HepG2 (cell line): ENCODE results near the gene NELFB. TPM values are rescaled to one million over a fixed set of nuclear protein-coding genes. Genes with fewer than 3 reads are reported as not detected.
A peak's percentile ranks its signal among the peaks of the same experiment; 100 is the strongest.

ENCODE experiments used
- ARID5B ChIP-seq: IDR thresholded peaks from 2 replicates; pipeline ENCODE4 v1.4.0; 2020; ENCODE audit warnings: mild to moderate bottlenecking, missing genetic modification reagents
- ATF6 ChIP-seq: sonication (generic); formaldehyde crosslinking; conservative IDR thresholded peaks from 2 replicates; pipeline ENCODE4 v1.4.0; 2020; ENCODE audit warnings: missing genetic modification reagents
- DNMT3B ChIP-seq: conservative IDR thresholded peaks from 2 replicates; pipeline ENCODE4 v1.6.1; 2016; ENCODE audit warnings: missing biosample characterization, control low read depth
- HHEX ChIP-seq: IDR thresholded peaks from 2 replicates; pipeline ENCODE4 v1.6.1; 2016; ENCODE audit warnings: control low read depth
- HNF1A ChIP-seq, 2 experiments: sonication (generic) in 1 of 2; formaldehyde crosslinking in 1 of 2; IDR thresholded peaks; 2 replicates each; pipeline versions ENCODE4 v1.4.0 to v1.6.1; 2016 to 2020; ENCODE audit warnings: borderline replicate concordance in 1 of 2, low read depth in 1 of 2, mild to moderate bottlenecking in 1 of 2, missing genetic modification reagents in 1 of 2
- MXD4 ChIP-seq: IDR thresholded peaks from 2 replicates; pipeline ENCODE4 v1.6.1; 2016; ENCODE audit warnings: mild to moderate bottlenecking, missing biosample characterization, missing genetic modification reagents
- SNAI1 ChIP-seq: sonication (generic); formaldehyde crosslinking; IDR thresholded peaks from 2 replicates; pipeline ENCODE4 v1.5.0; 2020; ENCODE audit warnings: mild to moderate bottlenecking, missing genetic modification reagents, borderline replicate concordance
- ZFP36 ChIP-seq: fragments of 150-350 bp; IDR thresholded peaks from 2 replicates; pipeline ENCODE4 v1.6.1; 2018; ENCODE audit warnings: borderline replicate concordance, low read length, low read depth; ENCODE audit not compliant: partially characterized antibody
- ZNF205 ChIP-seq: IDR thresholded peaks from 2 replicates; pipeline ENCODE4 v1.6.1; 2018; ENCODE audit warnings: missing biosample characterization, missing genetic modification reagents
- ZNF431 ChIP-seq: sonication (generic); formaldehyde crosslinking; IDR thresholded peaks from 2 replicates; pipeline ENCODE4 v1.9.0; 2022; ENCODE audit warnings: missing genetic modification reagents, low read depth, mild to moderate bottlenecking, borderline replicate concordance
- ZNF670 ChIP-seq: sonication (generic); formaldehyde crosslinking; IDR thresholded peaks from 2 replicates; pipeline ENCODE4 v1.8.0; 2022; ENCODE audit warnings: mild to moderate bottlenecking, missing genetic modification reagents, borderline replicate concordance
- polyA plus RNA-seq, 8 experiments: library from polyadenylated mRNA; depleted of rRNA in 3 of 8; stranded (reverse) in 7 of 8; unstranded in 1 of 8; fragments of >200 nt; fragmentation: Illumina TruSeq in 4 of 8; extraction: Trizol in 4 of 8; gene quantifications; 2 replicates each; pipeline versions ENCODE4 v1.2.1 to v1.2.3, GENCODE V29; 2011 to 2016; ENCODE audit warnings: low read depth in 4 of 8, missing spikeins in 1 of 8, mixed read lengths in 1 of 8; ENCODE audit not compliant: insufficient read depth in 1 of 8
- total RNA-seq, 5 experiments: library from RNA; depleted of rRNA; stranded (reverse); fragments of >200 nt; fragmentation: Illumina TruSeq; extraction: Trizol; gene quantifications; 2 replicates each; pipeline ENCODE4 v1.2.3, GENCODE V29; 2016; ENCODE audit warnings: low read depth in 1 of 5
- TF ChIP-seq, protein P1 (sequence below): sonication (generic); formaldehyde crosslinking; IDR thresholded peaks from 2 replicates; pipeline ENCODE4 v1.5.0; 2020; ENCODE audit warnings: mild to moderate bottlenecking, low read depth, missing genetic modification reagents, borderline replicate concordance
- TF ChIP-seq, protein P2 (sequence below): IDR thresholded peaks from 2 replicates; pipeline ENCODE4 v1.6.1; 2016
- TF ChIP-seq, protein P3 (sequence below): sonication (generic); formaldehyde crosslinking; IDR thresholded peaks from 2 replicates; pipeline ENCODE4 v1.5.0; 2020; ENCODE audit warnings: missing genetic modification reagents

The NELFB gene
- total and polyA plus RNA-seq, 2 of the 13 experiments (the other 11 are each of a cell fraction or from before 2014, with no cell fraction given): 26.5 to 45.8 TPM

DNA sequence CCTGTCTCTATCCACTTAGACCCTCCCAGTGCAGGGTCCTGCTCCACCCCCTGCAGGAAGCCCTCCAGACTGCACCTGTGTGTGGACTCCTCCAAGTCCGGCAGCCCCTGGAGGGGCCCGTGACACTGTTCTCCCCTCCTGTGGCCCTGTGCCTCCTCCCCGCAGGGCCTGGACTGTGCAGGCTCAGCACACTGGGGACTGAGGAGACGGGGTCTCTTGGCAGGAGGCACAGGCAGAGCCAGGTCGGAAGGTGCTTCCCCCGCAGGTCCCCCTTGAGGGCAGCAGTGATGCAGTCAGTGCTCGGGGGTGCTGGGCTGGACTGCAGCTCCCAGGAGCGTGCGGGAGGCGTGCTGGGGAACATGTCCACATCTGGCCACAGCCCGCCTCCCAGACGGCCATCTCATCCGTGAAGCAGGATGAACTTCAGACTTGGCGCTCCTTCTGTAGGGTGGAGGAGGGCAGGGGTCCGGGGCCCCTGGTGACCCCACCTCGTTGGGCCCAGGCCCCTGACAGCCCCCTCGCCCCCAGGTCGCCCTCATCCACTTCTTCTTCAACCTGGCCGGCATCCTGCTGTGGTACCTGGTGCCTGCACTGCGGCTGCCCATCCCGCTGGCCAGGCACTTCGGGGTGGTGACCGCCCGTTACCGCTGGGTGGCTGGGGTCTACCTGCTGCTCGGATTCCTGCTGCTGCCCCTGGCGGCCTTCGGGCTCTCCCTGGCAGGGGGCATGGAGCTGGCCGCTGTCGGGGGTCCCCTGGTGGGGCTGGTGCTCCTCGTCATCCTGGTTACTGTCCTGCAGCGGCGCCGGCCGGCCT is 19.5 kb upstream of the NELFB start (continued):
- TF ChIP-seq ARID5B (no peak), SNAI1 (CRISPR knock-in tag) (peak; percentile 82; the same call in 1 of the 2 replicates), ZNF670 (CRISPR knock-in tag) (no peak), DNMT3B (CRISPR knock-in tag) (no peak), ZNF431 (CRISPR knock-in tag) (no peak), ZNF205 (CRISPR knock-in tag) (no peak; the same call in 1 of the 2 replicates), HHEX (no peak), ZFP36 (peak; percentile 57), MXD4 (no peak), ATF6 (CRISPR knock-in tag) (no peak), HNF1A (IDR thresholded peaks at IDR 0.05; ENCODE audit: low read depth) (no peak), HNF1A (CRISPR knock-in tag; IDR thresholded peaks at IDR 0.05; ENCODE audit: borderline replicate concordance) (no peak)
- TF ChIP-seq, protein P1, sequence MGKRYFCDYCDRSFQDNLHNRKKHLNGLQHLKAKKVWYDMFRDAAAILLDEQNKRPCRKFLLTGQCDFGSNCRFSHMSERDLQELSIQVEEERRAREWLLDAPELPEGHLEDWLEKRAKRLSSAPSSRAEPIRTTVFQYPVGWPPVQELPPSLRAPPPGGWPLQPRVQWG (CRISPR knock-in tag): no peak
- TF ChIP-seq, protein P2, sequence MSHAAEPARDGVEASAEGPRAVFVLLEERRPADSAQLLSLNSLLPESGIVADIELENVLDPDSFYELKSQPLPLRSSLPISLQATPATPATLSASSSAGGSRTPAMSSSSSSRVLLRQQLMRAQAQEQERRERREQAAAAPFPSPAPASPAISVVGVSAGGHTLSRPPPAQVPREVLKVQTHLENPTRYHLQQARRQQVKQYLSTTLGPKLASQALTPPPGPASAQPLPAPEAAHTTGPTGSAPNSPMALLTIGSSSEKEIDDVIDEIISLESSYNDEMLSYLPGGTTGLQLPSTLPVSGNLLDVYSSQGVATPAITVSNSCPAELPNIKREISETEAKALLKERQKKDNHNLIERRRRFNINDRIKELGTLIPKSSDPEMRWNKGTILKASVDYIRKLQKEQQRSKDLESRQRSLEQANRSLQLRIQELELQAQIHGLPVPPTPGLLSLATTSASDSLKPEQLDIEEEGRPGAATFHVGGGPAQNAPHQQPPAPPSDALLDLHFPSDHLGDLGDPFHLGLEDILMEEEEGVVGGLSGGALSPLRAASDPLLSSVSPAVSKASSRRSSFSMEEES (CRISPR knock-in tag): peak; percentile 48; the same call in 1 of the 2 replicates
- TF ChIP-seq, protein P3, sequence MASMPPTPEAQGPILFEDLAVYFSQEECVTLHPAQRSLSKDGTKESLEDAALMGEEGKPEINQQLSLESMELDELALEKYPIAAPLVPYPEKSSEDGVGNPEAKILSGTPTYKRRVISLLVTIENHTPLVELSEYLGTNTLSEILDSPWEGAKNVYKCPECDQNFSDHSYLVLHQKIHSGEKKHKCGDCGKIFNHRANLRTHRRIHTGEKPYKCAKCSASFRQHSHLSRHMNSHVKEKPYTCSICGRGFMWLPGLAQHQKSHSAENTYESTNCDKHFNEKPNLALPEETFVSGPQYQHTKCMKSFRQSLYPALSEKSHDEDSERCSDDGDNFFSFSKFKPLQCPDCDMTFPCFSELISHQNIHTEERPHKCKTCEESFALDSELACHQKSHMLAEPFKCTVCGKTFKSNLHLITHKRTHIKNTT (CRISPR knock-in tag): no peak
